ENCODE results near the gene NAGS. TPM values are rescaled to one million over a fixed set of nuclear protein-coding genes. Genes with fewer than 3 reads are reported as not detected.
"Not testable (repeated sequence)": the region's sequence is repeated elsewhere in the genome, so short reads cannot be mapped to it uniquely, and the experiment has no call there.

Gene NAGS
- total RNA-seq, 2 donors from 2014 or later, result 2.1 TPM; not detected in 1

DNA sequence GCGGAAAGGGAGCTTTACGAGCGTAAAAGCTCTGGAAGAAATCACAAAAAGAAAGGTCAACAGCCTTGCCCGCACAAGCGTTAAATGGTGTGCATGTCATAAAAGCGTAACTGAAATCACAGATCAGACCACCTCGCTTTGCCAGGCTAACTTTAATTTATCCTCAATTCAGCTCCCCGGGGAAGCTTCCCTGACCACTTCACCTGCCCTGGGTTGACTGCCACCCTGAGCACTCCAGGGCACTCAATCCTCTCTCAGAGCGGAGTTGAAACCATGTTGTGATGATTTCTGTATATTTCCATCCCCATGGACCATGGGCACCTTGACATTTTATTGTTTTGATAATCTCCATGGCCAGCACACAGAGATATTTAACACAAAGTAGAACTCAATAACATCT, 16.1 kb upstream of the NAGS start:
- ATAC-seq (no peak), DNase-seq (no peak)
- H3K4me3 ChIP-seq, result no peak overlapping the region
- H3K27me3 ChIP-seq, result peaks cover 0 to under 1% of the 10 kb centered on the region in 2 donors
- H3K36me3 ChIP-seq (replicated peaks in 1 of 2; ENCODE audit: insufficient read depth in 1 of 2, low read depth in 2 of 2), result no peaks in the 10 kb centered on the region
- peaks cover 12% of the 10 kb centered on the region for H3K4me1 ChIP-seq
- no peak for TF ChIP-seq POLR2A (IDR thresholded peaks at IDR 0.05)
- TF ChIP-seq, protein P1, sequence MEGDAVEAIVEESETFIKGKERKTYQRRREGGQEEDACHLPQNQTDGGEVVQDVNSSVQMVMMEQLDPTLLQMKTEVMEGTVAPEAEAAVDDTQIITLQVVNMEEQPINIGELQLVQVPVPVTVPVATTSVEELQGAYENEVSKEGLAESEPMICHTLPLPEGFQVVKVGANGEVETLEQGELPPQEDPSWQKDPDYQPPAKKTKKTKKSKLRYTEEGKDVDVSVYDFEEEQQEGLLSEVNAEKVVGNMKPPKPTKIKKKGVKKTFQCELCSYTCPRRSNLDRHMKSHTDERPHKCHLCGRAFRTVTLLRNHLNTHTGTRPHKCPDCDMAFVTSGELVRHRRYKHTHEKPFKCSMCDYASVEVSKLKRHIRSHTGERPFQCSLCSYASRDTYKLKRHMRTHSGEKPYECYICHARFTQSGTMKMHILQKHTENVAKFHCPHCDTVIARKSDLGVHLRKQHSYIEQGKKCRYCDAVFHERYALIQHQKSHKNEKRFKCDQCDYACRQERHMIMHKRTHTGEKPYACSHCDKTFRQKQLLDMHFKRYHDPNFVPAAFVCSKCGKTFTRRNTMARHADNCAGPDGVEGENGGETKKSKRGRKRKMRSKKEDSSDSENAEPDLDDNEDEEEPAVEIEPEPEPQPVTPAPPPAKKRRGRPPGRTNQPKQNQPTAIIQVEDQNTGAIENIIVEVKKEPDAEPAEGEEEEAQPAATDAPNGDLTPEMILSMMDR (IDR thresholded peaks at IDR 0.05), result no peak
- no peaks in the 10 kb centered on the region for H3K9me3 ChIP-seq
- 79 to 89% methylated on average over 9 of the region's 9 CpGs for WGBS, 2 donors
- intact Hi-C loops (cut with DNase I), result no loop called here
- H3K27ac ChIP-seq, result no peak overlapping the region

DNA sequence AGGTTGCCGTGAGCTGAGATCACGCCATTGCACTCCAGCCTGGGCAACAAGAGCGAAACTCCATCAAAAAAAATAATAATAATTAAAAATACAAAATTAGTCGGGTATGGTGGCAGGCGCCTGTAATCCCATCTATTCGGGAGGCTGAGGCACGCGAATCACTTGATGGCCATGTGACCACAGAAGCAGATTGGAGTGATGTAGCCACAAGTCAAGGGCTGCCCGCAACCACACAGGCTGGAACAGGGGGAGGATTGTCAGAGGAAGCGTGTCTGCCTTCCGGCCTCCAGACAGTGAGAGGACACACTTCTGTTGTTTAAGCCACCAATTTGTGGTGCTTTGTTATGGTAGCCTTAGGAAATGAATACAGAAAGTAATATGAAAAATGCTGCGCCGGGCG, 11.8 kb upstream of the NAGS start:
- intact Hi-C loops (cut with DNase I), result no loop called here
- Histone ChIP-seq H3K9me3 (no peaks in the 10 kb centered on the region), H3K27me3 (peaks cover 0 to 10% of the 10 kb centered on the region in 2 donors), H3K4me1 (peaks cover 7% of the 10 kb centered on the region), H3K4me3 (no peak overlapping the region), H3K27ac (no peak overlapping the region), H3K36me3 (replicated peaks in 1 of 2; ENCODE audit: insufficient read depth in 1 of 2, low read depth in 2 of 2) (no peaks in the 10 kb centered on the region)
- TF ChIP-seq POLR2A (IDR thresholded peaks at IDR 0.05), result no peak
- TF ChIP-seq, protein P1 (IDR thresholded peaks at IDR 0.05), result no peak
- 85 to 87% methylated on average over 14 of the region's 14 CpGs for WGBS, 2 donors
- DNase-seq, result no peak
- ATAC-seq, result no peak

DNA sequence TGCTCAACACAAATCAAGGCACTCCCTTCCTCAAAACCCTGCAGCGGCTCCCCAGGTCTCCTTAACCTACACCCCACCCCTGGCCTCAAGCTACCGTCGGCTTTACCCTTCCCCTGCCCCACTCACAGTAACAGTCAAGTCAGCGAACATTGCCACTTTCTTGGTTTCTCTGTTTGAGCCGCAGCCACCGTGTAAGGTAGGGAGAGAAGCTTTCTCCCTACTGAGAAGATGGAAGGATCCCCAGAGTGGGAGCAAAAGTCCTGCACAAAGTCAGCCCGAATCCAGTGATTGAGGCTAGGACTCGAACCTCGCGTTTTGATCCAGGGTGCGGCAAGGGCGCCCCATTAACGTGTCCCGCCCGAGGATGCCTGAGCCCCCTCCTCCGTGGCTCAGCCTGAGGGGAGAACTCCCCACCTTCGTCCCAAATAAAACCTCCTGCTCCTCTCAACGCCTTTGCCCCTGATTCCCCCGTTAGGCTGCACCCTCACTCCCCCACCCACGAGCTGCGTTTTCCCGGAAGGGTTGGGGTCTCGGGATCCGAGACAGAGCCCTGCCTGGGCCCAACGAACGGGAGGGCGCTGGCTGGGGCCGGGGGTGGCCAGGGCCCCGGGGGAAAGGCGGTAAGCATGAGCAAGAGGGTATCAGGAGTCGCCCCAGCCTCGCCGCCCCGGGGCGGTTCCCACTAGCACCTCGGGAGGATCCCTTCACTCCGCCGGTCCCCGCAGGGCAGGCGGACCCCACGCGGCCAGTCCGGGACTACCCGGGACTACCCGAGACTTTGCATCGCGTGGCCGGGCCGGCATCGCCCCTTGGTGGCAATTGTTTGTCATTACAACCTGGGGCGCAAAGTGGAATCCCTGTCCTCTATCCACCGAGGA, 9.9 kb upstream of the NAGS start:
- DNase-seq (peak; percentile 57 to 72 (median 67)), ATAC-seq (peak; percentile 87)
- H3K4me1 ChIP-seq, result peaks cover 7% of the 10 kb centered on the region
- H3K27ac ChIP-seq, result no peak overlapping the region
- H3K27me3 ChIP-seq, result peaks cover 0 to 10% of the 10 kb centered on the region in 2 donors
- intact Hi-C loops (cut with DNase I), result no loop called here
- WGBS, 2 donors, result 6 to 10% methylated on average over 36 to 52 of the region's 52 CpGs
- no peaks in the 10 kb centered on the region for H3K9me3 ChIP-seq
- H3K4me3 ChIP-seq, result no peak overlapping the region
- TF ChIP-seq, protein P1 (IDR thresholded peaks at IDR 0.05), result peak; percentile 72 to 91 (median 85)
- no peak for TF ChIP-seq POLR2A (IDR thresholded peaks at IDR 0.05)
- H3K36me3 ChIP-seq (replicated peaks in 1 of 2; ENCODE audit: insufficient read depth in 1 of 2, low read depth in 2 of 2), result no peaks in the 10 kb centered on the region

DNA sequence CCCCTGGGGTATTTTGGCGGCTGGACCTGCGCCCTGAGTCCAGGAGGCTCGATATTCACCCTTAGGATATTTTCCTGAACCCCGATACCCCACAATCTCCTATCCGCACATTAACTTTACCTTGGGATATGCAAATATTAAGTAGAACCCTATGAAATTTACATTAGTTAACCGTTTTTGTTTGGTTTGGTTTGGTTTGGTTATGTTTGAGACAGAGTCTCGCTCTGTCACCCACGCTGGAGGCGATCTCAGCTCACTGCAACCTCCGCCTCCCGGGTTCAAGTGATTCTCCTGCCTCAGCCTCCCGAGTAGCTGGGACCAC, 9.3 kb upstream of the NAGS start:
- Histone ChIP-seq H3K36me3 (replicated peaks in 1 of 2; ENCODE audit: insufficient read depth in 1 of 2, low read depth in 2 of 2) (no peaks in the 10 kb centered on the region), H3K9me3 (no peaks in the 10 kb centered on the region), H3K4me3 (no peak overlapping the region), H3K27me3 (peaks cover 0 to 10% of the 10 kb centered on the region in 2 donors), H3K4me1 (peaks cover 7% of the 10 kb centered on the region), H3K27ac (no peak overlapping the region)
- no peak for DNase-seq
- no peak for ATAC-seq
- WGBS, 2 donors, result 8 to 13% methylated on average over 12 of the region's 12 CpGs
- intact Hi-C loops (cut with DNase I), result no loop called here
- TF ChIP-seq, protein P1 (IDR thresholded peaks at IDR 0.05), result no peak
- no peak for TF ChIP-seq POLR2A (IDR thresholded peaks at IDR 0.05)

DNA sequence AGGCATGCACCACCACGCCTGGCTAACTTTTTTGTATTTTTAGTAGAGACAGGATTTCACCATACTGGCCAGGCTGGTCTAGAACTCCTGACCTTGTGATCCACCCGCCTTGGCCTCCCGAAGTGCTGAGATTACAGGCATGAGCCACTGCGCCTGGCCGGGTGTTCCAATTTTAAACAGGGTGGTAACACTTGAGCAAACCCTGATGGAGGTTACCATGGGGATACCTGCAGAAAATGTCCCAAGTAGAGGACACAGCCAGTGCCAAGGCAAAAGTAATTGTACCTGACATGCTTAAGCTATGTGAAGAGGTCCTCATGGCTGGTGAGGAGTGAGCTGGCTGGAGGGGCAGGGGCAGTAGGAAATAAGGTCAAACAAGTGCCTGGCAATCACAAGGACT, 7.2 kb upstream of the NAGS start:
- H3K4me3 ChIP-seq; H3K27me3 ChIP-seq; ATAC-seq; H3K27ac ChIP-seq; DNase-seq; H3K36me3 ChIP-seq (replicated peaks in 1 of 2; ENCODE audit: insufficient read depth in 1 of 2, low read depth in 2 of 2); H3K4me1 ChIP-seq; H3K9me3 ChIP-seq; intact Hi-C loops (cut with DNase I): not testable (repeated sequence)
- 54 to 65% methylated on average over 5 of the region's 5 CpGs for WGBS, 2 donors

Data from body of pancreas (tissue), 4 donors.